BLaER1 treated with 17β-estradiol and CSF1 and Interleukin-3, amounts not matched to agents 10 nM and 100 nM (cell line): ENCODE data around the gene A2M.

Experiments
- H3K27ac ChIP-seq, 11 experiments: shearing (Covaris generic); formaldehyde crosslinking; 2 replicates each; pipeline ENCODE4 v1.8.1; 2022
- H3K27me3 ChIP-seq, 11 experiments: shearing (Covaris generic); formaldehyde crosslinking; 2 replicates each; pipeline ENCODE4 v1.8.1; 2022
- H3K36me3 ChIP-seq, 11 experiments: shearing (Covaris generic); formaldehyde crosslinking; 2 replicates each; pipeline ENCODE4 v1.8.1; 2022
- H3K4me1 ChIP-seq, 10 experiments: shearing (Covaris generic); formaldehyde crosslinking; 2 replicates each; pipeline ENCODE4 v1.8.1; 2022
- H3K4me2 ChIP-seq, 11 experiments: shearing (Covaris generic); formaldehyde crosslinking; 2 replicates each; pipeline ENCODE4 v1.8.1; 2022
- H3K4me3 ChIP-seq, 10 experiments: shearing (Covaris generic); formaldehyde crosslinking; 2 replicates each; pipeline ENCODE4 v1.8.1; 2022
- H3K9ac ChIP-seq, 11 experiments: shearing (Covaris generic); formaldehyde crosslinking; 2 replicates each; pipeline ENCODE4 v1.8.1; 2022
- H3K9me3 ChIP-seq, 11 experiments: shearing (Covaris generic); formaldehyde crosslinking; replicated peaks in 1 of 11; 2 replicates each; pipeline ENCODE4 v1.8.1; 2022
- H4K20me1 ChIP-seq, 11 experiments: shearing (Covaris generic); formaldehyde crosslinking; 2 replicates each; pipeline ENCODE4 v1.8.1; 2022
- Cebpa-rat ChIP-seq, 11 experiments: shearing (Covaris generic); IDR thresholded peaks; 2 replicates each; pipeline ENCODE4 v1.8.1; 2022

Gene A2M

GRCh38 chr12:9111525-9111924 is 4.2 kb downstream of the A2M start:
- Histone ChIP-seq H3K27me3 (no peaks in the 10 kb centered on the region), H3K36me3 (peaks cover 0 to 18% (median 0%) of the 10 kb centered on the region in 11 experiments; a peak in 1 of 22 replicates), H3K4me2 (no peak overlapping the region), H3K9me3 (no peaks in the 10 kb centered on the region), H3K4me3 (no peak overlapping the region), H4K20me1 (no peaks in the 10 kb centered on the region), H3K4me1 (peaks cover 16 to 22% (median 18%) of the 10 kb centered on the region in 10 experiments), H3K27ac (no peak overlapping the region), H3K9ac (no peak overlapping the region)
- TF ChIP-seq Cebpa-rat (IDR thresholded peaks at IDR 0.05): no peak

- Histone ChIP-seq H3K36me3 (peaks cover 0 to 18% (median 0%) of the 10 kb centered on the region in 11 experiments; a peak in 1 of 22 replicates), H3K27ac (no peak overlapping the region), H3K4me3 (no peak overlapping the region), H3K9ac (no peak overlapping the region), H3K4me1 (peaks cover under 1 to 11% (median 2%) of the 10 kb centered on the region in 10 experiments; a peak in 17 of 20 replicates), H3K4me2 (no peak overlapping the region), H4K20me1 (no peaks in the 10 kb centered on the region), H3K9me3 (no peaks in the 10 kb centered on the region), H3K27me3 (no peaks in the 10 kb centered on the region)
- no peak for TF ChIP-seq Cebpa-rat (IDR thresholded peaks at IDR 0.05)
Observed at GRCh38 chr12:9109737-9110491, 5.8 kb downstream of the A2M start.

GRCh38 chr12:9109213-9109522 is 6.6 kb downstream of the A2M start:
- Histone ChIP-seq H4K20me1 (no peaks in the 10 kb centered on the region), H3K27ac (no peak overlapping the region), H3K36me3 (peaks cover 0 to 18% (median 0%) of the 10 kb centered on the region in 11 experiments; a peak in 1 of 22 replicates), H3K4me3 (no peak overlapping the region), H3K4me2 (no peak overlapping the region), H3K9ac (no peak overlapping the region), H3K27me3 (no peaks in the 10 kb centered on the region), H3K9me3 (no peaks in the 10 kb centered on the region), H3K4me1 (peaks cover 0 to 8% (median 0%) of the 10 kb centered on the region in 10 experiments; a peak in 3 of 20 replicates)
- TF ChIP-seq Cebpa-rat (IDR thresholded peaks at IDR 0.05): no peak

- no peak for TF ChIP-seq Cebpa-rat (IDR thresholded peaks at IDR 0.05)
- H3K27me3 ChIP-seq: no peaks in the 10 kb centered on the region
- no peak overlapping the region for H3K4me3 ChIP-seq
- no peaks in the 10 kb centered on the region for H4K20me1 ChIP-seq
- no peak overlapping the region for H3K9ac ChIP-seq
- H3K36me3 ChIP-seq: peaks cover 0 to 18% (median 0%) of the 10 kb centered on the region in 11 experiments; a peak in 1 of 22 replicates
- H3K27ac ChIP-seq: no peak overlapping the region
- no peaks in the 10 kb centered on the region for H3K9me3 ChIP-seq
- H3K4me2 ChIP-seq: no peak overlapping the region
- H3K4me1 ChIP-seq: peaks cover 0 to 8% (median 0%) of the 10 kb centered on the region in 10 experiments; a peak in 3 of 20 replicates
Observed at GRCh38 chr12:9108504-9109212, 7.1 kb downstream of the A2M start.

GRCh38 chr12:9107542-9107873 is 8.2 kb downstream of the A2M start:
- Histone ChIP-seq H4K20me1 (no peaks in the 10 kb centered on the region), H3K4me3 (no peak overlapping the region), H3K27me3 (no peaks in the 10 kb centered on the region), H3K9me3 (no peaks in the 10 kb centered on the region), H3K27ac (no peak overlapping the region), H3K4me1 (peaks cover 0 to 8% (median 0%) of the 10 kb centered on the region in 10 experiments; a peak in 2 of 20 replicates), H3K4me2 (no peak overlapping the region), H3K9ac (no peak overlapping the region), H3K36me3 (peaks cover 0 to 16% (median 0%) of the 10 kb centered on the region in 11 experiments; a peak in 1 of 22 replicates)
- no peak for TF ChIP-seq Cebpa-rat (IDR thresholded peaks at IDR 0.05)

GRCh38 chr12:9106610-9107541 is 8.8 kb downstream of the A2M start:
- Histone ChIP-seq H3K36me3 (peaks cover 0 to 11% (median 0%) of the 10 kb centered on the region in 11 experiments; a peak in 1 of 22 replicates), H4K20me1 (no peaks in the 10 kb centered on the region), H3K4me2 (peak overlapping the region in 1 of 11 experiments; percentile 20; a peak in 1 of 22 replicates), H3K27me3 (no peaks in the 10 kb centered on the region), H3K4me3 (no peak overlapping the region), H3K4me1 (peaks cover 0 to 8% (median 0%) of the 10 kb centered on the region in 10 experiments; a peak in 2 of 20 replicates), H3K27ac (no peak overlapping the region), H3K9me3 (no peaks in the 10 kb centered on the region), H3K9ac (no peak overlapping the region)
- TF ChIP-seq Cebpa-rat (IDR thresholded peaks at IDR 0.05): no peak

GRCh38 chr12:9106067-9106466 is 9.7 kb downstream of the A2M start:
- Histone ChIP-seq H3K27me3 (no peaks in the 10 kb centered on the region), H3K27ac (no peak overlapping the region), H3K4me3 (no peak overlapping the region), H4K20me1 (no peaks in the 10 kb centered on the region), H3K4me2 (peak overlapping the region in 1 of 11 experiments; percentile 20; a peak in 1 of 22 replicates), H3K9ac (no peak overlapping the region), H3K4me1 (peaks cover 0 to 8% (median 0%) of the 10 kb centered on the region in 10 experiments; a peak in 2 of 20 replicates), H3K9me3 (no peaks in the 10 kb centered on the region), H3K36me3 (peaks cover 0 to 11% (median 0%) of the 10 kb centered on the region in 11 experiments; a peak in 1 of 22 replicates)
- no peak for TF ChIP-seq Cebpa-rat (IDR thresholded peaks at IDR 0.05)

GRCh38 chr12:9104767-9105423 is 10.8 kb downstream of the A2M start:
- peaks cover 0 to 8% (median 0%) of the 10 kb centered on the region in 10 experiments; a peak in 2 of 20 replicates for H3K4me1 ChIP-seq
- no peaks in the 10 kb centered on the region for H3K27me3 ChIP-seq
- H3K4me2 ChIP-seq: no peak overlapping the region
- H3K9me3 ChIP-seq: no peaks in the 10 kb centered on the region
- no peak overlapping the region for H3K4me3 ChIP-seq
- H3K9ac ChIP-seq: no peak overlapping the region
- TF ChIP-seq Cebpa-rat (IDR thresholded peaks at IDR 0.05): no peak
- no peaks in the 10 kb centered on the region for H4K20me1 ChIP-seq
- H3K27ac ChIP-seq: no peak overlapping the region
- peaks cover 0 to 9% (median 0%) of the 10 kb centered on the region in 11 experiments; a peak in 1 of 22 replicates for H3K36me3 ChIP-seq
